NCI-H345 treated with DMSO at 0.1 percent for 48 hours (cell line): Measurements from ENCODE around the gene MAP2K7.
A peak's percentile ranks its signal among the peaks of the same experiment; 100 is the strongest.
"Not testable (repeated sequence)": the region's sequence is repeated elsewhere in the genome, so short reads cannot be mapped to it uniquely, and the experiment has no call there.

Source experiments
- DNase-seq: peaks from one replicate; lab custom pipeline; 2025; ENCODE audit not compliant: unreplicated experiment; lab: John Stamatoyannopoulos, UW

The MAP2K7 gene

DNA sequence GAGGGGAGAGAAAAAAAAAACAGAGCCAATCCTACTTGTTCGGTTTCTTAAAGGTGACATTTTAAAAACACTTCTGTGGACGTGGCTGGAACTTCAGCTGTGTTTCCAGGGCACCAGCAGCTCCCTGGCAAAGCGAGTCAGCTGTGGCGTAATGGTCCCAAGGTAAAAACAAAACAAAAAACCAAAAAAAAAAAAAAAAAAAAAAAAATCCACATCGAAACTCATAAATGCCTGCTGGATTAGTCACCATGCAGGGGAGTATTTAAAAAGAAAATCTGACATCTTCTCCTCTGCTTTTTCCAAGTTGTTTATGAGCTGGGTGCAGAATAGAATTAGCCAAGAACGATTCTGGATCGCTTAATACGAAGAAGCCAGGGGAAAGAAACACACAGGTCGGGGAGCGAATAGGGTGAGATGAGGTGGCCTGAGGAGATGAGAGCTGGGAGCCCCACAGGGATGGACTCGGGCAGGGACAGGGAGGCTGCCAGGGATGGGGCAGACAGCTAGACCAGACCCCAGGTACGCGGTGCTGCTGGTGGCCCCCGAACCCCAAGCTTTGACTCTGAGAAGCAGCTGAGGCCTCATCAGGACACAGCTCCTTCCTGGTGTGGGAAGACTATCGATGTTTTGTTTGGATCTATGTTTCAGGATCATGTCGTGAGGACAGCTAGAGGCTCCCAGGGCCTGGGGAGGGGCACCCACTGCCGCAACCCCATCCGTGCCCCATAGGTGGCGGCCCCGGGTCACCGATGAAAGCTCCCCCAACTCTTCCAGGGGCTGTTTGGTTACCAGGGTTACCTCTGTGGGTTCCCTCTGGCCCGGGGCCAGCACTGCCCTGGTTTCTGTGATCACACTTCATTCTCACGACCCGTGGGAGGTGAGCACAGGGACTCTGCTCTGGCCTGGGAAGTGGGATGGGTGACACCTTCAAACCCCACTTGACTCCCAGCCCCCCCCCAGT is 25.3 kb downstream of the MAP2K7 start:
- no peak for DNase-seq

DNA sequence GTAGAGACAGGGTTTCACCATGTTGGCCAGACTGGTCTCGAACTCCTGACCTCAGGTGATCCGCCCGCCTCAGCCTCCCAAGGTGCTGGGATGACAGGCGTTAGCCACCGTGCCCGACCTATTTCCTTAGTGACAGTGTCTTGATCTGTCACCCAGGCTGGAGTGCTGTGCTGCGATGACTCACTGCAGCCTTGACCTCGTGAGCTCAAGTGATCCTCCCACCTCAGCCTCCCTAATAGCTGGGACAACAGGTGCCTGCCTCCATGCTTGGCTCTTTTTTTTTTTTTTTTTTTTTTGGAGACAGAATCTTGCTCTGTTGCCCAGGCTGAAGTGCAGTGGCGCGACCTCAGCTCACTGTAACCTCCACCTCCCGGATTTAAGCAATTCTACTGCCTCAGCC is 26.4 kb downstream of the MAP2K7 start:
- not testable (repeated sequence) for DNase-seq

DNA sequence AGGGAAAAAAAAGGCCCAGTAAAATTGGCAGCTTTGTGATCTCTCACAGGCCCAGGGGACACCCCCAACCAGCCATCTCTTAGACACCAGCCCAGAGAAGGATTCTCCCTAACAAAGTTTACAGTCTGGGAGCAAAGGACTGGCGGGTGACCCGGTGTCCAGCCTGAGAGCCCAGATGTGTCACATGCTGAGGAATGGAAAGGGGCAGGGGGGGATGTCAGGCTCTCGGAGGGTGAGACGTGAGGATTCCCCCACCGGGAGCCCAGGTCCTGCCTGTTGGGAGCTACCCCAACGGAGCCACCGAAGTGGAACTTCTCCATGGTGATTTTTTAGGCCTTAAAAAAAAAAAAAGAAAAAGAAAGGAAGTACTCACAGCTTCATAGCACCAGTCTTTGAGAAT is 27.1 kb downstream of the MAP2K7 start:
- no peak for DNase-seq

DNA sequence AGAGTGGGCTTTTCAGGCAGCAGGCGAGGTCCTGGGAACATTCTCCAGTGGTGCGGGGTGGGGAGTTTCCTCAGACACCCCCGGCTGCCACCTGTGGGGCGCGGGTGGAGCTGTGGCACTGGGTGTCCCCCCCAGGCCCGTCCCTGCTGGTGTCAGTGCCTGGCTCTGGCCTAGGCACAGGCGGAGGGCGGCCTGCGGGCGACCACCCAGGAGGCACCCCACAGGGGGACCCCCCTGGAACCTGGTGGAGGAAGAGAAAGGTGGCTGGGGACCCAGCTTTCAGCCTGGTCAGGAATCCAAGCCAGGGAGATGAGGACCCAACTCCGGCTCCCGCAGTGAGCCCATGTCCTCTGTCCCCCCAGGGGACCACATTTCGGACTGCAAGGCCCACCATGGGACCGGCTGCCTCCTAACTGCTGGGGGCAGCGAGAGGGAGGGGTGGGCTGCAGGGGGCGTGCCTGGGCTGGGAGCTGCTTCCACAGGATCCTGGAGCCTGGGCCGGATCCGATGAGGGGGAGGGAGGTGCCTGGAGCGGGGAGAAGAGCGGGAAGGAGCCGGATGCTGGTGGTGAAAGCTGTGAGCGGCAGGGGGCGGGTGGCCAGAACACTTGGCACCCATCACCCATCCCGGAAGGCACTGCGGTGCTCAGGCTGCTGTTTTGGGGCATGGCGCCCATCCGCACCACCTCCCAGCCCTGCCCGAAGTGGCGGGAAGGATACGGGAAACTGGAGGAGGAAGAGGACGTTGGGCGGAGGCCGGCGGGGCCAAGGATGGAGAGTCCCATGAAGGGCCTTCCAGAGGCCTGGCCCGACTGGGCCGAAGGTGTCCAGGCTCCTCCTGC is 27.8 kb downstream of the MAP2K7 start:
- no peak for DNase-seq

DNA sequence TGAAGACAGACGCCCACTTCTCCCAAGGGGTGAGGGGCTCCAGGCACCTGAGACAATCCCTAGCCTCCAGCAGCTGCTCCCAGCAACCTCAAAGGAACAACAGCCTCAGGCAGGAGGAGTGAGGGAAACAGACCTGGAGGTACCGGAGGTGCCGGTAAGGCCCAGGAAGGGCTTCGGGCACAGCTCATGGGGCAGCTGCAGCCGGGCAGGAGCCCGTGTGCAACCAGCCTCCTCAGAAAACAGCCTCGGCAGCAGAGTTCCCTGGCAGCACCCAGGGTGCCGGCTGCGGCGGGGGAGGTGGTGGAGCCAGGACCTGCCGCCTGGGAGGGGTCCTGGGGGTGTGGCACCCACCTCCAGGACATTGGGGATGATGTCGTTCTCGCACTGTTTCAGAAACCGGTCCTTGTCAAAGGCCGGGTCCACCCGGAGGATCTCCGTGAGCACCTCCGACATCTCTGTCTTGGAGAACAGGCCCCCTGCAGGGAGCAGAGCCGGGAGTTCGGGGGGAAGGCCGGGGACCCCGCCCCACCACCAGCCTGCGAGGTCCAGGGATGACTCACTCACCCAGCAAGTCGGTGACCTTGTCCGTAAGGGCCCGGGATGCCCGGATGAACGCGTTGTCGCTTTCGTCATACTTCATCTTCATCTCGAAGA is 28.7 kb downstream of the MAP2K7 start:
- no peak for DNase-seq

DNA sequence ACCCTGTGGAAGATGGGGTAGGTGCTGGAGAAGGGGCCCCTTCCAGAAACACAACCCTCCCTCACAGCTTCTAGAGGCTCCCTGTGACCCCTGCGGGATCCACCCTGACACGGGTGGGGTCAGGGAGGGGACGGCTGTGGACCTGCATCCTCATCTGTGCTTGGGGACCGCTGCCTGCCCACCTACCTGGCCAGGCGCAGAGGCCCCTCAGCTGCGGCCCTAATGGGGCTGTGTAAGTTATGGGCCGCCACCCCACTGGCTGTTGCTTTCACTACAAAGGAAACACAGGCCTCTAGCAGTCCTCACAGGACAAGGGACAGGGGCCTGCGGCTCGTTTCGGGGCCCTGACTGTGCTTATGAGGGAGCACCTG is 29.2 kb downstream of the MAP2K7 start:
- DNase-seq, result no peak

DNA sequence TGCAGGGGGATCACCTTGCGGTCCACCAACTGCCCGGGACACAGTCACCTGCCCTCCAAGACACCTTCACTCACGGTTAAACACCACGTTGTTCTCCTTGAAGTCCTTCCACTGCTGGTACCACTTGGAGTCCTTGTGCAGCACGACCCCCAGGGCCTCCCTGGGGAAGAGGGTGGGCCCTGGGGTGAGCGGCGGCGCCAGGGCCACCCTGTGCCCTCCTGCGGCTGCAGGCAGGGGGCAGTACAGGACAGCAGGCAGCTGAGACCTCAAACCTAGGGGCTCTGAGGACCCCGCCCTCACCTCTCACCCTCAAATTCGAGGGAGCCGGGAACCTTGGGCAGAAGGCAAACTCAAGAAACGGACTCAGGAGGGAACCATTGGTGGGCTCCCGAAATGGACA is 29.7 kb downstream of the MAP2K7 start:
- DNase-seq, result no peak

DNA sequence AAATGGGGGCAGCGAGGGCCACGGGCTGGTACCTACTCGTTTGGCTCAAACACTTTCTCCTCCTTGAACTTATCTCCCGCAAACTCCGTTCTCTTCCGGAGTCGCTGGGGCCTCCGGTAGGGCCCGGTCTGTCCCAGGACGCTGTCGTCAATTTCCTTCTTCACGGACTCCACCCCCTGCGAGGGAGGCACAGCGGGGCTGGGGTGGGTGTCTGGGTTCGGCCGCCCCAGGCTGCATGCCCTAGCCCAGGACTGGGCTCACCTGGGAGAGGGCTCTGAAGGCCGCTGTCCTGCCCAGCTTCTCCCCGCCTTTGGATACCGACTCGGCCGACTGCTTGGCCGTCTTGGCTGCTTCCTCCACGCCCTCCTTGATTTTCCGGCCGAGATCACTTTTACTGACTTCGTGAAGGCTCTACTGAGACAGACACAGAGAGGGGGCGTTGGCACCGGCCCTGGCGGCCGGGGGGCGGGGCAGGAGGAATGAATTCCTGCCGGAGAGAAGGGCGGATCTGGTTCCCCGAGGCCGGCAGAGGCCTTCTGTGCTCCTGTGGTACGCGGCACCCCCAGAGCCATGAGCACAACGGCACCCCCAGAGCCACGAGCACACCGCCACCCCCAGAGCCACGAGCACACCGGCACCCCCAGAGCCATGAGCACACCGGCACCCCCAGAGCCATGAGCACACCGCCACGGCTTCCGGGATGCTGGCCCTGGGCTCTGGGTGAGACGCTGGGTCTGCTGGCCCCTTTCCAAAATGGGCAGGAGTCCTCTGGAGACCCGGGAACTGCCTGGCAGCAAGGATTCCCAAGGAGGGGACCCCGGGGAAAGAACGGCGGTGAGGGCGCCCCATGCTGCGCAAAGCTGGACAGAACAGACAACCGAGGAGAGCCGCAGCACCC is 30.4 kb downstream of the MAP2K7 start:
- no peak for DNase-seq

DNA sequence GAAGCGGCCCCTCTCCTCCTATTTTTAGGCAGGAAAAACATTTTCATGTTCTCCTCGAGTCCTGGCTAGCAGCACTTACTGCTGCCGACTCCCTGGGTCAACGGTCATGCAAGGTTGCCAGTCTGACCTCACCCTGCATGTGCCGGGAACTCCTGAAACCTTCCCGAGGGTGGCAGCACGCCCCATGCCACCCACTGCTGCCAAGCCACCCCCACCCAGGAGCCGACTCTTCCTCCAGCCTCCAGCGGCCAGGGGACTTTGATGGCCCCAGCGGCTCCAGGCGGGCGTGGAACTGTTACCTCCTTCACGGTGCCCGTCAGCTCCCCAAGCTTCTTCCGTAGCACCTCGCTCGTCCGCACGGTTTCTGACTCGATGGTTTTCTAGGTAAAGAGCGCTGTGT is 31.1 kb downstream of the MAP2K7 start:
- DNase-seq, result no peak

DNA sequence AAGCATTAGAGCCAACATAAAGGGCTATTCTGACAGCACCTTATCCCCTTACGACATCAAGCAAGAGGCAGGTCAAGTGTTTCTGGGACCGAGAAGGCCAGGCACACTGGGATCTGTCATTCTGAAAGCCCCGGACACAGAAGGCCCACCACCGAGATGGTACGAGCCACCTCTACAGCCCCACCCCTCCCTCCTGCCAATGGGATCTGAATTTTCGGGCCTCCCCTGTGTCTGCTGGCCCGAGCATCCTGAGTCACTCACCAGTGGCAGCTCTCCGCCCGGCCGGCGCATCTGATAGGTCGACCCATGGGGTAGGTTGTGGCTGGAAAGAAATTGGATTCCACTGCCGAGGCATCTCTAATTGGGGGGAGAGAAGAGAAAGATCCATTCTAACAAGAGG is 37.2 kb downstream of the MAP2K7 start:
- DNase-seq, result no peak

DNA sequence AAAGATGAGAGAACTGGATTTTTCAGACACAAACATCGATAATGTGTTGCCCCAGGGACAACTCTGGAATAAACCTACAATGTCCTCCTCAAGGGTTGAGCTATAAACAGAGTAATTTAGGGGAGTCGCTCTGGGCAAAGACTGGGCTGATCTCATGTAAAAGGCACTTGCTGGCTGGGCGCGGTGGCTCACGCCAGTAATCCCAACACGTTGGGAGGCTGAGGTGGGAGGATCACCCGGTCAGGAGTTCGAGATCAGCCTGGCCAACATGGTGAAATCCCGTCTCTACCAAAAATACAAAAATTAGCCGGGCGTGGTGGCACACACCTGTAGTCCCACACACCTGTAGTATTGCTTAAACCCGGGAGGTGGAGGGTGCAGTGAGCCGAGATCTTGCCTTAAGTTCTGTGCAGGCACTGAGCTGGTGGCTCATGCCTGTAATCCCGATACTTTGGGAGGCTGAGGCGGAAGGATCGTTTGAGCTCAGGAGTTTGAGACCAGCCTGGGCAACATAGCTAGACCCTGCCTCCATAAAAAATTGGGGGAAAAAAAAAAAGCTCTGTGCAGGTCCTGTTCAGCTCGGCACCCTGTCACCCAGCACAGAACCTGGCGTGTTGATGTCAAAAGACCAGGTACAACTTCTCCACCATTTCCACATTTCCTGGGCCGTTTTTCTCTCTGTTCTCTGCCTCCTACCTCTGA is 38.4 kb downstream of the MAP2K7 start:
- DNase-seq, result no peak

DNA sequence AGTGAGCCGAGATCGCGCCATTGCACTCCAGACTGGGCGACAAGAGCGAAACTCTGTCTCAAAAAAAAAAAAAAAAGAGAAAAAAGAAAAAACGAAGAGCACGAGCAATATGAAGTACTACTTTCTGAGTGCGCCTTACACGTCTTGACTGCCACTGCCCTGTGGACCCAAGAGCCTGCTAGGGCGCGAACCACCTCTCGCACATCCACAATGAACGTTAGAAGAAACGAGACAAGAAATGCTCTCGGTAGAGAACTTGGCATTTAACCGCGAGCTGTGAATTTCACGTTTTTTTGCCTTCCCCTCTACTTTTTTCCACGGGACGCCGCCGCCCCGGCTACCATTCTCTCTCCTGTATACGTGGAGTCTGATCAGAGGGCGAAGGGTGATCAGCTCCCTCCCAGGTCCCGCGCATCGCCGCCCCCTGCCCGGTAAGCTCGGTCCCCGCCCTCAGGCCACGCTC is 39.3 kb downstream of the MAP2K7 start:
- DNase-seq, result no peak

DNA sequence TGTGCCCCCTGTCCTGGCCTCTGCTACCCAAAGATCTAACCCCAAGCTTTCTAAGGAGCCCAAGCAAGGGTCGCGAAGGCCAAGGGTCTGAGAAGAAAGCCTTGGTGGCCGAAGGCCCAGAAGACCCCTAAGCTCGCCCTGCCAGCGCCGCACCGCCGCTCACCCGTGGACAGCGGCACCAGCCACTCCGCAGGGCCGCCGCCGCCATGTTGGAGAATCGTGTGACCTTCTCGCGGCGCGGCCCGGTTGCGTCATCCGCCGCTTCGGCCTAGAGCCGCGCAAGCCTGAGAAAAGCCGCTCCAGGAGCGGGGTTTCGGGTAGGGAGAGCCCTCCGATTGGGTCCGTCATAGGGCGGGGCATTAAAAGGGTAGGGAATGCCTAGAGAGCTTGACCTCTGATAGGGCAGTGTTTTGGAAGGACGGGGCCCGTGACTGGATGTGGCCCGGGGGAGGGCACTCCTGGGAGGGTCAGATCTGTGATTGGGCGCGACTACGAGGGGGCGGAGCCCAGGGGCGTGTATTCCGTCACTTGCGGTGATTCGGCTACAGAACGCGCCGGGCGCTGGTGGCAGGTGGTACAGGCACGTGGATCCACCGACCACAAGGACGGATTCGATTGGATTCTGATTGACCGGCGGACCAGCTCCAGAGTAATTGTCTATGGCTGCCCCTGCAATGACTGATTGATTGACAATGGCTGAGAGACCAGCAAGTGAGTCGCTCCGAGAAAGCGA is 39.9 kb downstream of the MAP2K7 start, which contains the start of gene TIMM44:
TSS of gene TIMM44 (minus strand) at position 223 of the 733 bp plus-strand sequence. CDS start at position 208, 15 bp downstream.
- DNase-seq, result peak; percentile 98

DNA sequence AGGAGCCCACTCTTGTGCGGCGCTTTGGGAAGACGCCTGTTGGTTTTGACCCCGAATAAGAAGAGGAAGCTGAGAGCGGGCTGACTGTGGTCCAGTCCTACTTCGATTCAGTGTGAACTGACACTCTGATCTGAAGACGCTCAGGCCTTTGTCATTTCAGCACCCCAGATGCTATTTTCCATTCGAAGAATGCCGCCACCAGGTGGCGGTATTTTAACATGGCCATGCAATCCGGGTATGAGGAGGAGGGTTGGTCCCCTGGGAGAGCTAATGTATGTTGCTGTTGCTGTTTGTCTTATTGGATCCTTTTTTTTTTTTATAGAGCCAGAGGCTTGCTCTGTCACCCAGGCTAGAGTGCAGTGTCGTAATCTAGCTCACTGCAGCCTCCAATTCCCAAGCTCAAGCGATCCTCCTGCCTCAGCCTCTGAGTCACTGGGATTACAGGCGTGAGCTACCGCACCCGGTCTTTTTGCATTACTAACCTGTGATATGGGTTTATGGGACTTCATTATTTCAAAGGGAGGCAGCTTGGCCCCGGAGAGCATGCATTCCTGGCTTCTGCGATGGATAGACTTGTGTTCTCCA is 40.6 kb downstream of the MAP2K7 start:
- DNase-seq, result peak; percentile 88

DNA sequence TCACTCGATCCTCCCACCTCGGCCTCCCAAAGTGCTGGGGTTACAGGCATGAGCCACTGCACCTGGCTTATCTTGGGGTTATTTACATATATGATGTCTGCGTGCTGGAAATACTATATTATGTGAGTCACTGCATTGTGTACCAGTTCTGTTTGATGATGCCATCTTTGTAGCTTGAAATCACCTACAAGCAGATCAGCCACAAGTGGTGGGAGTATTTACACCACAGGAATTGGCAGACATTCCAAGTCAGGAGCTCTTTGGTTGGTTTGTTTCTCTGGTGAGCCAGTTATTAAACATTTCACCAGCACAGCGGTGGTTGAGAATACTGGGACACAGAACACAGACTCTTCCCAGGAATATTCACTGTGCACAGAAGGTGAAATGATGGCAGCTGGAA is 44.3 kb downstream of the MAP2K7 start:
- no peak for DNase-seq

DNA sequence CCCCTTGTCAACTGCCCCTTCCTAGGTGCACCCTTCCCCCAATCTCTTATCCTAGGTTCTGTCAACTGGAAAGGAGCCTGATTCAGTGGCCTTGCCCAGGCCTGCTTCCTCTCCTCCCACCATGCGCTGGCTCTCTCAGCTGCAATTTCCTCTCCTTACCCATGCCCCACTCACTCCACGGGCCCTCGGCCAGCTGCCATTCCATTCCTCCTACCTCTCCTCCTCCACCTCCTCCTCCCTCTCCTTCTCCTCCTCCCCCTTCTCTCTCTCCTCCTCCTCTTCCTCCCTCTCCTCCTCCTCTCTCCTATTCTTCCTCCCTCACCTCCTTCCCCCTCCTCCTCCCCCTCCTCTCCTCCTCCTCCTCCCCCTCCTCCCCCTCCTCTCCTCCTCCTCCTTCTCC is 49.4 kb downstream of the MAP2K7 start:
- no peak for DNase-seq

DNA sequence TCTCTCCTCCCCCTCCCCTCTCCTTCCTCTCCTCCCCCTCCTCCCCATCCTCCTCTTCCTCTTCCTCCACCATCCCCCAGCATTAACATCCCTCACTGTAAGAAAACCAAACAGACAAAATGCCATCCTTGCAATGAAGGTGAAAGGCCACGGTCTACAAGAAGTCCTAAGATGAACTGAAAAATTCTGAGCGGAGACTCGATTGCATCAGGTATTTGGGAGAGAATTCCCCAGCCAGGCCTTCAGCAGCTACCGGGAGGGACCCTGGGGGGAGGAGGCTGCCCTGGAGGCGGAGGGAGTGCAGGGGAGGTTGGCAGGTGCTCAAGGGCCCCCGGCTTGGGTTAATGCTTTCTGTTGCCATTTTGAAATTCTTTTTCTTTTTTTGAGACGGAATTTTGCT is 49.9 kb downstream of the MAP2K7 start:
- DNase-seq, result no peak

DNA sequence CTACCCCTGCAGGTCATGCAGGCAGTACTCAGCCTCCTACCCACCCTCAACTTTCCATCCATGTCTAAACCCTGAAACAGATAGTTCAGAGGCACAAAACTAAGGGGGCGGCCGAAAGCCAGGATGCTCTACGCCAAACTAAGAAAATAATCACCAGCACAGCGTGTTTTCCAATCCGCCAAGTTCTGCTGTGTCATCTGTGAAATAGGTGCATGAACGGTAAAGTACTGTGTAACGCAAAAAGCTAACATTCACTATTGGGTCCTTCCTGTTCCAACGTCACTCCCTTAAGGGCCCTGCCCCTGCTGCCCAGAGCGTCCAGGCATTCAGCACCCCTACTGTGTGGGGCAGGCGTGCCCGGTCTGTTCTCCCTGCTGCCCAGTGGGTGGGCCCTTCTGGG is 52.0 kb downstream of the MAP2K7 start:
- no peak for DNase-seq

DNA sequence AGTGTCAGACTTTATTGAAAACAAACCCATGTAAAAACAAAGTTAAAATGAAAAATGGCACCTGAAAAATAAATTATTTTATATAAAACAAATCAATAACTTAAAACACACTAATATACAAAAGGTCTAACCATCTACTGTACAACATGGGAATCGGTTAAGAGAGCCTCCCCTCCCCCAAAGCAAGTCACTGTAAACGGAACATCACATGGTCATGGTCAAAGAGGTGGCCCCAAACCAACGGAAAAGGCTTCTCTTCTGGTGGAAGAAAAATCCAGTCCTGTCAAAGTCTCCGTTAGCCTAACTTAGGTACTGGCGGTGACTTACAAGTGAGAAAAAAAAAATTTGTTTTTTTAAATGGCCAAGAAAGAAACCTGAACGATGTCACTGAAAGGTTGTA is 55.5 kb downstream of the MAP2K7 start:
- no peak for DNase-seq
